LNCAP (cell line): ENCODE data around the gene IRF2BP2.

Experiments
- CTCF ChIP-seq: fragments of 450-650 bp; IDR thresholded peaks from 2 replicates; pipeline ENCODE4 v1.5.1; 2017; ENCODE audit warnings: mild to moderate bottlenecking

The IRF2BP2 gene

GRCh38 chr1:234616644-234617043 is 6.7 kb upstream of the IRF2BP2 start:
- no peak for TF ChIP-seq CTCF

GRCh38 chr1:234614081-234614489 is 4.1 kb upstream of the IRF2BP2 start:
- no peak for TF ChIP-seq CTCF

- TF ChIP-seq CTCF: no peak
These were observed 3.3 kb upstream of the IRF2BP2 start for GRCh38 chr1:234613128-234613875.

- TF ChIP-seq CTCF: no peak
These were observed 2.6 kb upstream of the IRF2BP2 start for GRCh38 chr1:234612352-234613127.

GRCh38 chr1:234611847-234612351 is 1.9 kb upstream of the IRF2BP2 start:
- no peak for TF ChIP-seq CTCF

GRCh38 chr1:234611225-234611846 is 1.4 kb upstream of the IRF2BP2 start:
- TF ChIP-seq CTCF: no peak; the same call in 1 of the 2 replicates

GRCh38 chr1:234610666-234611224 is 767 bp upstream of the IRF2BP2 start:
- no peak for TF ChIP-seq CTCF
